ENCODE measurements around the gene SHANK1.

DNA sequence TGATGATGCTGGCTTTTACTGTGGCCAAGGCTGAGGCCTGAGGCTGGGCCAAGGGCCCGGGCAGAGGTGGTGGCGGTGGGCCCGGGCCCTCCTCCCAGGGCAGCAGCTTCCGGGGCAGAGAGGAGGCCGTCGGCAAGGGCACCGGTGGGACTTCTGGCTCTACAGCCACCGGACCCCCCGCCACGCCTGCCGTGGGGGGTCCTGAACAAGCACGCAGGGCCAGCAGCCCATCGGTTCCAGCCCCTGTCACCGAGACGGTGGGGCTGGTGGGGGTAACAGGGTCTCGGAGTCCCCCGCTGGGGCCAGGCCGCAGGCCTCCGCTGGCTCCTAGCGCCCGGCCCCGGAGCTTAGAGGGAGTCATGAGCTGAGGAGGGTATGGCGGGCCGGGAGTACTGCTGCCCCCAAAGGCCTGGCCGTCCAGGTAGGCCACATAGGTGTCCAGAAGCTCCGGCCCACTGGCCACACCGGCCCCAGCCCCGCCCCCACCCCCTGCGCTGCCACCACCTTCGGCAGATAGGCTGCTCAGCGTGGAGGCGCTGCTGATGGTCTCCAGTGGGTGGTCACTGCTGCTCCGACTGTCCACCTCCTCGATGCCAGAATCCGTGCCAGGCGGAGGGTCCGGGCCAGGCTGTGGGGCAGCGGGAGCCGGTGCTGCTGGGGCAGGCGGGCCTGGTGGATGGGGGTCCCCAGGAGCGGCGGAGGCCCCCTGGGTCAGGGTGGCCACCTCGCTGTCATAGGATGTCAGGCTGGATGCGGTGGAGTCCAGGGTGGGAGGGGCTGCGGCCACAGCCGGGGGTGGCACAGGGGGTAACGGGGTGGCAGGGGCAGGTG lies 53.0 kb downstream of the SHANK1 start:
- TF ChIP-seq EZH2 (IDR thresholded peaks at IDR 0.05; ENCODE audit: insufficient read depth, poor library complexity, severe bottlenecking) = no peak
- TF ChIP-seq EZH2phosphoT487 (IDR thresholded peaks at IDR 0.05; ENCODE audit: insufficient read depth, low read depth) = 0 out of 2 replicates have a peak, but pooled peaks have one; percentile 13
